Activated CD8-positive, alpha-beta T cell treated with anti-CD3 and anti-CD28 coated beads, Interleukin-2, amount 10 ng/mL, durations not matched to agents 7 days and 5 days (primary cell): ENCODE data around the gene TEX101. TPM values are rescaled to one million over a fixed set of nuclear protein-coding genes. Genes with fewer than 3 reads are reported as not detected.

ENCODE experiments used
- ATAC-seq: fragments of 150-1000 bp; cut with Tn5 transposase; one replicate; pipeline ENCODE4 v1.10.0; 2021; ENCODE audit warnings: moderate library complexity
- CTCF ChIA-PET: fragments of 350-600 bp; sonication (Branson Sonifier 250); formaldehyde crosslinking; loops from one replicate; lab custom pipeline; 2021; ENCODE audit warnings: antibody characterized with exemption; lab: Charles Lee
- POLR2A ChIA-PET: fragments of 350-600 bp; sonication (Branson Sonifier 250); formaldehyde crosslinking; loops from one replicate; lab custom pipeline; 2021; ENCODE audit warnings: antibody characterized with exemption; lab: Charles Lee
- DNase-seq: peaks from one replicate; pipeline ENCODE4 v3.0.0-alpha.2; 2020
- H3K27ac Mint-ChIP-seq: one replicate; pipeline ENCODE4 v1.8.0; 2021; ENCODE audit warnings: mild to moderate bottlenecking, mixed read lengths
- H3K27me3 Mint-ChIP-seq: one replicate; pipeline ENCODE4 v1.8.0; 2021; ENCODE audit warnings: low read depth, mixed read lengths
- H3K36me3 Mint-ChIP-seq: one replicate; pipeline ENCODE4 v1.8.0; 2021; ENCODE audit warnings: low read depth, mixed read lengths
- H3K4me1 Mint-ChIP-seq: one replicate; pipeline ENCODE4 v1.8.0; 2021; ENCODE audit warnings: low read depth, mixed read lengths
- H3K4me3 Mint-ChIP-seq: one replicate; pipeline ENCODE4 v1.8.0; 2021; ENCODE audit warnings: mild to moderate bottlenecking, mixed read lengths
- H3K9me3 Mint-ChIP-seq: one replicate; pipeline ENCODE4 v1.8.0; 2022; ENCODE audit warnings: mixed read lengths; ENCODE audit not compliant: insufficient read depth
- total RNA-seq, 2 experiments: library from RNA; stranded (reverse); gene quantifications; one replicate each; pipeline ENCODE4 v1.2.3, GENCODE V29; 2021

TEX101 gene
- total RNA-seq, 2 experiments from 2014 or later, result not detected

- POLR2A ChIA-PET, result no interaction called here
- H3K27me3 Mint-ChIP-seq, result no peaks in the 10 kb centered on the region
- peaks cover 6% of the 10 kb centered on the region for H3K9me3 Mint-ChIP-seq
- CTCF ChIA-PET, result interaction anchor here (1.4 kb wide), 1 partner anchor 11 kb away, joined by 4 read pairs; no protein-coding TSS in a partner anchor
- H3K36me3 Mint-ChIP-seq, result no peaks in the 10 kb centered on the region
- H3K4me1 Mint-ChIP-seq, result peaks cover 15% of the 10 kb centered on the region
- no peak overlapping the region for H3K27ac Mint-ChIP-seq
- H3K4me3 Mint-ChIP-seq, result no peak overlapping the region
- ATAC-seq (no peak), DNase-seq (no peak)
Measured at GRCh38 chr19:43452582-43452981, 37.9 kb downstream of the TEX101 start.

GRCh38 chr19:43454031-43454430 is 39.3 kb downstream of the TEX101 start:
- Mint-ChIP-seq H3K4me3 (no peak overlapping the region), H3K9me3 (peaks cover 6% of the 10 kb centered on the region), H3K4me1 (peaks cover 15% of the 10 kb centered on the region), H3K36me3 (no peaks in the 10 kb centered on the region), H3K27me3 (no peaks in the 10 kb centered on the region), H3K27ac (no peak overlapping the region)
- ChIA-PET CTCF (no interaction called here), POLR2A (no interaction called here)
- ATAC-seq, result no peak
- no peak for DNase-seq

GRCh38 chr19:43455321-43456113 is 40.8 kb downstream of the TEX101 start:
- no peak overlapping the region for H3K27ac Mint-ChIP-seq
- H3K9me3 Mint-ChIP-seq, result peaks cover 6% of the 10 kb centered on the region
- CTCF ChIA-PET, result interaction anchor here (1.2 to 7.1 kb wide), 3 partner anchors 8 to 65 kb away, joined by 3 to 47 read pairs (median 29); no protein-coding TSS in a partner anchor
- ATAC-seq, result no peak
- POLR2A ChIA-PET, result no interaction called here
- H3K4me3 Mint-ChIP-seq, result no peak overlapping the region
- H3K27me3 Mint-ChIP-seq, result no peaks in the 10 kb centered on the region
- H3K36me3 Mint-ChIP-seq, result no peaks in the 10 kb centered on the region
- DNase-seq, result no peak
- H3K4me1 Mint-ChIP-seq, result peaks cover 15% of the 10 kb centered on the region

GRCh38 chr19:43457809-43458208 is 43.1 kb downstream of the TEX101 start:
- H3K4me3 Mint-ChIP-seq, result no peak overlapping the region
- H3K27ac Mint-ChIP-seq, result no peak overlapping the region
- H3K4me1 Mint-ChIP-seq, result peaks cover 11% of the 10 kb centered on the region
- ATAC-seq, result no peak
- H3K36me3 Mint-ChIP-seq, result no peaks in the 10 kb centered on the region
- DNase-seq, result no peak
- CTCF ChIA-PET, result interaction anchor here (7.1 kb wide), 2 partner anchors 11 to 62 kb away, joined by 29 to 47 read pairs; no protein-coding TSS in a partner anchor
- H3K27me3 Mint-ChIP-seq, result no peaks in the 10 kb centered on the region
- H3K9me3 Mint-ChIP-seq, result no peaks in the 10 kb centered on the region
- POLR2A ChIA-PET, result interaction anchor here (0.6 to 1.1 kb wide), 2 partner anchors 19 to 169 kb away, joined by 3 to 4 read pairs; no protein-coding TSS in a partner anchor

- POLR2A ChIA-PET, result interaction anchor here (1.2 to 1.7 kb wide), 2 partner anchors 43 to 73 kb away, joined by 3 to 4 read pairs; partner anchors contain the start of gene ZNF575
- Mint-ChIP-seq H3K36me3 (no peaks in the 10 kb centered on the region), H3K9me3 (no peaks in the 10 kb centered on the region), H3K27me3 (no peaks in the 10 kb centered on the region), H3K27ac (no peak overlapping the region), H3K4me1 (peaks cover 25% of the 10 kb centered on the region), H3K4me3 (no peak overlapping the region)
- CTCF ChIA-PET, result interaction anchor here (1.2 to 7.1 kb wide), 3 partner anchors 13 to 60 kb away, joined by 3 to 47 read pairs (median 29); no protein-coding TSS in a partner anchor
- ATAC-seq, result no peak
- no peak for DNase-seq
Measured at GRCh38 chr19:43460362-43461016, 45.8 kb downstream of the TEX101 start.

GRCh38 chr19:43461303-43461702 is 46.6 kb downstream of the TEX101 start:
- H3K4me3 Mint-ChIP-seq, result no peak overlapping the region
- H3K27me3 Mint-ChIP-seq, result no peaks in the 10 kb centered on the region
- ATAC-seq, result no peak
- ChIA-PET POLR2A (interaction anchor here (1.7 kb wide), 1 partner anchor 72 kb away, joined by 4 read pairs; the partner anchor contains the start of gene ZNF575), CTCF (interaction anchor here (1.2 to 7.1 kb wide), 3 partner anchors 14 to 59 kb away, joined by 3 to 47 read pairs (median 29); no protein-coding TSS in a partner anchor)
- no peaks in the 10 kb centered on the region for H3K36me3 Mint-ChIP-seq
- peaks cover 29% of the 10 kb centered on the region for H3K4me1 Mint-ChIP-seq
- no peaks in the 10 kb centered on the region for H3K9me3 Mint-ChIP-seq
- H3K27ac Mint-ChIP-seq, result no peak overlapping the region
- DNase-seq, result no peak

- Mint-ChIP-seq H3K36me3 (no peaks in the 10 kb centered on the region), H3K4me3 (peak overlapping the region; percentile 4), H3K9me3 (no peaks in the 10 kb centered on the region), H3K27ac (no peak overlapping the region), H3K27me3 (no peaks in the 10 kb centered on the region), H3K4me1 (peaks cover 34% of the 10 kb centered on the region)
- CTCF ChIA-PET, result interaction anchor here (0.7 to 4.6 kb wide), 9 partner anchors 11 to 206 kb away, joined by 3 to 68 read pairs (median 11); partner anchors contain the start of genes IRGQ, PHLDB3 and ZNF576
- no peak for ATAC-seq
- POLR2A ChIA-PET, result interaction anchor here (1.9 to 2.5 kb wide), 3 partner anchors 11 to 62 kb away, joined by 6 to 18 read pairs (median 9); partner anchors contain the start of gene PHLDB3
- no peak for DNase-seq
Measured at GRCh38 chr19:43462383-43462782, 47.7 kb downstream of the TEX101 start.

GRCh38 chr19:43462785-43463380 is 48.2 kb downstream of the TEX101 start:
- DNase-seq, result no peak
- peak overlapping the region; percentile 85 for H3K4me3 Mint-ChIP-seq
- no peaks in the 10 kb centered on the region for H3K36me3 Mint-ChIP-seq
- ATAC-seq, result no peak
- peak overlapping the region; percentile 96 for H3K27ac Mint-ChIP-seq
- CTCF ChIA-PET, result interaction anchor here (0.6 to 4.6 kb wide), 14 partner anchors 10 to 205 kb away, joined by 3 to 68 read pairs (median 6); partner anchors contain the start of genes IRGQ, PHLDB3 and ZNF576
- POLR2A ChIA-PET, result interaction anchor here (1.1 to 2.5 kb wide), 5 partner anchors 11 to 62 kb away, joined by 3 to 18 read pairs (median 6); partner anchors contain the start of gene PHLDB3
- no peaks in the 10 kb centered on the region for H3K9me3 Mint-ChIP-seq
- H3K4me1 Mint-ChIP-seq, result peaks cover 38% of the 10 kb centered on the region
- no peaks in the 10 kb centered on the region for H3K27me3 Mint-ChIP-seq

- peak overlapping the region; percentile 85 for H3K4me3 Mint-ChIP-seq
- no peaks in the 10 kb centered on the region for H3K27me3 Mint-ChIP-seq
- peak; percentile 99 for DNase-seq
- H3K27ac Mint-ChIP-seq, result peak overlapping the region; percentile 96
- ChIA-PET POLR2A (interaction anchor here (0.8 to 2.5 kb wide), 7 partner anchors 10 to 61 kb away, joined by 3 to 18 read pairs (median 5); partner anchors contain the start of gene PHLDB3), CTCF (interaction anchor here (0.5 to 4.6 kb wide), 16 partner anchors 10 to 1340 kb away, joined by 3 to 68 read pairs (median 6); partner anchors contain the start of genes IRGQ, PHLDB3 and ZNF576)
- no peaks in the 10 kb centered on the region for H3K36me3 Mint-ChIP-seq
- ATAC-seq, result peak; percentile 88
- no peaks in the 10 kb centered on the region for H3K9me3 Mint-ChIP-seq
- H3K4me1 Mint-ChIP-seq, result peaks cover 44% of the 10 kb centered on the region
Measured at GRCh38 chr19:43463381-43464133, 48.9 kb downstream of the TEX101 start.

- POLR2A ChIA-PET, result interaction anchor here (0.8 to 2.5 kb wide), 7 partner anchors 9 to 61 kb away, joined by 3 to 18 read pairs (median 5); partner anchors contain the start of gene PHLDB3
- Mint-ChIP-seq H3K4me1 (peaks cover 51% of the 10 kb centered on the region), H3K9me3 (no peaks in the 10 kb centered on the region), H3K4me3 (peak overlapping the region; percentile 85), H3K27ac (peak overlapping the region; percentile 96), H3K36me3 (no peaks in the 10 kb centered on the region), H3K27me3 (no peaks in the 10 kb centered on the region)
- no peak for ATAC-seq
- no peak for DNase-seq
- CTCF ChIA-PET, result interaction anchor here (0.5 to 4.6 kb wide), 12 partner anchors 9 to 1340 kb away, joined by 3 to 68 read pairs (median 8); partner anchors contain the start of gene PHLDB3
Measured at GRCh38 chr19:43464134-43464775, 49.6 kb downstream of the TEX101 start.
